RWPE1 (cell line): ENCODE results near the gene SMIM3.

Experiments
- CTCF ChIA-PET: fragments of 350-600 bp; sonication (Branson Sonifier 250); formaldehyde crosslinking; extraction: SDS; loops from one replicate; lab custom pipeline; 2021; lab: Yijun Ruan, JAX
- POLR2A ChIA-PET: fragments of 400-600 bp; formaldehyde crosslinking; extraction: SDS; loops from one replicate; lab custom pipeline; 2020; ENCODE audit warnings: antibody characterized with exemption; ENCODE audit not compliant: low non-redundant PET; lab: Yijun Ruan, JAX
- DNase-seq: peaks from one replicate; pipeline ENCODE4 v3.0.0; 2012; ENCODE audit warnings: low spot score
- H3K27ac ChIP-seq: fragments of 450-650 bp; 2 replicates; pipeline ENCODE4 v1.5.1; 2017
- TF ChIP-seq, protein P1 (sequence below): fragments of 450-650 bp; conservative IDR thresholded peaks from 2 replicates; pipeline ENCODE4 v1.5.1; 2017; ENCODE audit warnings: low read depth, mild to moderate bottlenecking

SMIM3 gene

DNA sequence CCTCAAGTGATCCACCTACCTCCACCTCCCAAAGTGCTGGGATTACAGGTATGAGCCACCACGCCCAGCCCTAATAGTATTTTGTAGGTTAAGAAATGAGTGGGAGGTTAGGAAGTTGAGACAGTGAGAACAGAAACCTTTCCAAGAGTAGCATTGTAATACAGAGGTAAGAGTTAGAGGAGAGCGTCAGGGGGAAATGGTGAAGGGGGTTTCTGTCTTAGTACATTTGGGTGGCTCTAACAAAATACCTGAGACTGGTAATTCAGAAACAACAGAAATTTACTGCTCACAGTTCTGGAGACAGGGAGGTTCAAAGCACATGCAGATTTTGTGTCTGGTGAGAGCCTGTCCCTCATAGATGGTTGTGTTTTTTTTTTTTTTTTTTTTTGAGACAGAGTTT, 18.8 kb downstream of the SMIM3 start:
- TF ChIP-seq, protein P1, sequence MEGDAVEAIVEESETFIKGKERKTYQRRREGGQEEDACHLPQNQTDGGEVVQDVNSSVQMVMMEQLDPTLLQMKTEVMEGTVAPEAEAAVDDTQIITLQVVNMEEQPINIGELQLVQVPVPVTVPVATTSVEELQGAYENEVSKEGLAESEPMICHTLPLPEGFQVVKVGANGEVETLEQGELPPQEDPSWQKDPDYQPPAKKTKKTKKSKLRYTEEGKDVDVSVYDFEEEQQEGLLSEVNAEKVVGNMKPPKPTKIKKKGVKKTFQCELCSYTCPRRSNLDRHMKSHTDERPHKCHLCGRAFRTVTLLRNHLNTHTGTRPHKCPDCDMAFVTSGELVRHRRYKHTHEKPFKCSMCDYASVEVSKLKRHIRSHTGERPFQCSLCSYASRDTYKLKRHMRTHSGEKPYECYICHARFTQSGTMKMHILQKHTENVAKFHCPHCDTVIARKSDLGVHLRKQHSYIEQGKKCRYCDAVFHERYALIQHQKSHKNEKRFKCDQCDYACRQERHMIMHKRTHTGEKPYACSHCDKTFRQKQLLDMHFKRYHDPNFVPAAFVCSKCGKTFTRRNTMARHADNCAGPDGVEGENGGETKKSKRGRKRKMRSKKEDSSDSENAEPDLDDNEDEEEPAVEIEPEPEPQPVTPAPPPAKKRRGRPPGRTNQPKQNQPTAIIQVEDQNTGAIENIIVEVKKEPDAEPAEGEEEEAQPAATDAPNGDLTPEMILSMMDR: no peak
- no peak overlapping the region for H3K27ac ChIP-seq
- POLR2A ChIA-PET: interaction anchor here (0.6 kb wide), 1 partner anchor 74 kb away, joined by 4 read pairs; no protein-coding TSS in a partner anchor
- no peak for DNase-seq
- CTCF ChIA-PET: no interaction called here

DNA sequence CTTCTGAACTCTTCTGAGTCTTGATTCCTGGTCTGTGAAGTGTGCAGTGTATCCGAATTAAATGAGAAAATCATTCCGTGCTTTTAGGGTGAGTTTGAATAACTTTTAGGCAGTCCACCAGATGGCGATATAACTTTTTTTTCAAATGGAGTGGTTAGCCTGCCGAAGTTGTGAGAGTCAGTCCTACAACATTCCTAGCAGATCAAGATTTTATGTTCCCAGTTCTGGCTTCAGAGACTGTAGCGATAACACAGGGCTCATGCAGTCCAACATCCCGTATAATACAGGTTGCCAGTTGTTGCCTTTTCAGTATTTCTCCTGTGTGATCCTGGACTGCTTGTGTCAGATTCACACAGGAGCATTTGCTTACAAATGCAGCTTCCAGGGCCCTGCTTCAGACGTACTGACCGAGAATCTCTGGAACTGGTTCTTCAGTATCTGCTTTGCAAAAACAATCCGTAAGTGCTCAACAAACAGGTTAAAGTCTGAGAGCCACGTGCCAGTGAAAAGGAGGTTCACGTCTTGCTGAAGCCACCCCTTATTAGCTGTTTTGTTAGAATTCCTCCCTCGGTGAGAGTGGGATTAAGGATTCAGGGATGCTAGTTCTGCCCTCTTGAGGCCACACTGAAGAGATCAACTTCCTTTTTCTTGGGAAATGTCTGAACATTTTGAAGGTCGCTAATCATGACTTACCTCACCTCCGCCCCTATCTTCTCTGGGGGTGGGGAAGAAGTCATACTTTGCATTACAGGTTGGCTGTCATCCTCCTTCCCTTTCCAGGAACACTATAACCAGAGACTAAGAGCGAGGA, 22.8 kb downstream of the SMIM3 start:
- TF ChIP-seq, protein P1: peak; percentile 75
- no peak overlapping the region for H3K27ac ChIP-seq
- DNase-seq: peak; percentile 76
- ChIA-PET POLR2A (no interaction called here), CTCF (interaction anchor here (0.6 to 2.1 kb wide), 17 partner anchors 12 to 487 kb away, joined by 3 to 26 read pairs (median 4); partner anchors contain the start of genes ANXA6, DCTN4, IRGM and RBM22)

DNA sequence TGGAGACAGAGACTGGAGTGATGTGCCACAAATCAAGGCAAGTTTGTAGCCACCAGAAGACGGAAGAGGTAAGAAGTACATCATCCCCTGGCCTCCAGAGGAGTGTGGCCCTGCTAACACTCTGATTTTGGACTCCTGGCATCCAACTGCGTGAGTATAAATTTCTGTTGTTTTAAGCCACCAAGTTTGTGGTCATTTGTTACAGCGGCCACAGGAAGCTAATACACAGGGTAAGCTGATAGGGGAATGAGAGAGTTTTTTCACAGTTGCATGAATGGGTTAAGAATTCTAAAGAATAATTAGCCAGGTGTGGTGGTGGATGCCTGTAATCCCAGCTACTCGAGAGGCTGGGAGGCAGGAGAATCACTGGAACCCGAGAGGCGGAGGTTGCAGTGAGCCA, 25.8 kb downstream of the SMIM3 start:
- POLR2A ChIA-PET: no interaction called here
- TF ChIP-seq, protein P1: no peak
- H3K27ac ChIP-seq: no peak overlapping the region
- DNase-seq: no peak
- CTCF ChIA-PET: interaction anchor here (0.6 to 1.1 kb wide), 3 partner anchors 148 to 449 kb away, joined by 3 to 4 read pairs (median 3); partner anchors contain the start of gene GM2A

DNA sequence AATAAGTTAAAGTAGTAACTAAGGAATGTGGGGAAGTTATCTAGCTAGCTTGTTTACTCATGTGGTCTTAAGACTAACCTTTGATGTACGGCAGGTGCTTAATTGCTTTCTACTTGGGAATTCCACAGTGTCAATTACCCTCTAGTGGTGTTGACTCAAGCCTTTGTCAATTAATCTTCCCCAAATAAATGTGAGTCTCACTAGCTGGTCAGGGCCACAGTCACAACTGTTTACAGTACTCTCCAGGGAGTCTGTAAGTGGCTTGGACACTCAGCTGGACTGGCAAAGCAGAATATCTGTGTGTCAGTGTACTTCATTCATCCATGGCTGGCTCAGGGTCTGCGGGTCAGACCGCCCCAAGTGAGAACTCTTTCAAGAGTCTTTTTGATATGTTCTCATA, 30.8 kb downstream of the SMIM3 start:
- CTCF ChIA-PET: no interaction called here
- TF ChIP-seq, protein P1: no peak
- H3K27ac ChIP-seq: no peak overlapping the region
- POLR2A ChIA-PET: no interaction called here
- no peak for DNase-seq

DNA sequence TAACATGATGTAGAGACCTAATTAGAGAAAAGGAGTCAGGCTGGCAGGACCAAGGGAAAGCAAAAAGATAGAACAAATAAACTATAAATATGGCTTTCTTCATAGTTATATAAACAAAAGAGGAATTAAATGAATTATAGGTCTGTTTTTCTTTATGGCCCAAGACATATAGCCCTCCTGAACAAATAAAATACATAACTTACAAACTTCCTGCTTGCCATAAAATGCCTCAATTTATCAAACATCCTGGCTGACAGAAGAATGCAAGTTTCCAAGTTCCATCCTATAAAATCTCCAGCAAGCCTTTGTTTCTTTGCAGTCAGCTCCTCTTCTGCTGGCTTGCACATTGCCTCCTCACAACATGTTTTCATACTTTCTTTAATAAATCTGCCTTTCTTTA, 36.5 kb downstream of the SMIM3 start:
- ChIA-PET CTCF (interaction anchor here (0.8 to 1.7 kb wide), 3 partner anchors 14 to 80 kb away, joined by 3 to 9 read pairs (median 4); no protein-coding TSS in a partner anchor), POLR2A (no interaction called here)
- no peak for DNase-seq
- no peak overlapping the region for H3K27ac ChIP-seq
- TF ChIP-seq, protein P1: no peak

DNA sequence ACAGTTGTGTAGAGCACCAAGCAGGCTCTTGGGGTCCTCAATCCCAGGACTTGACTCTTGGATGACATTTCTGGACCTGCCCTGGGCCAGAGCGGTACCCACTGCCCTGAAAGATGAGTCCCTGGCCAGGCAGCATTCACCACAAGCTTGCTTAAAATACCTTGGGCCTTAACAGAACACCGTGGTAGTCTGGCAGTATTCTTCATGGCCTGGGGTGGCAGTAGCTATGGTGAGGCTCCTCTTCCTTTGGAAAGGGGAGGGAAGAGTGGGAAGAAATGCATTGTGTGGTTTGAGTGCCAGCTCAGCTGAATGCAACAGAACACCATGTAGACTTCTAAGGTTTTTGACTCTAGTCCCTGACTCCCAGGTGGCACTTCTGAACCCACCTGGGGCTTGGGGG, 38.4 kb downstream of the SMIM3 start:
- POLR2A ChIA-PET: no interaction called here
- TF ChIP-seq, protein P1: no peak
- DNase-seq: no peak
- H3K27ac ChIP-seq: no peak overlapping the region
- CTCF ChIA-PET: no interaction called here
